GM23338 (cell line): ENCODE measurements around the gene IRF5.

Source experiments
- CREB1 ChIP-seq: fragments of 250-450 bp; sonication (Bioruptor Pico); IDR thresholded peaks from 2 replicates; pipeline ENCODE4 v1.5.0; 2020; ENCODE audit warnings: low read depth, mild to moderate bottlenecking, moderate library complexity
- EZH2 ChIP-seq: fragments of 200-600 bp; sonication (generic); IDR thresholded peaks from one replicate; pipeline ENCODE4 v1.8.0; 2017; ENCODE audit warnings: antibody characterized with exemption, mild to moderate bottlenecking, low read depth; ENCODE audit not compliant: unreplicated experiment
- EZH2phosphoT487 ChIP-seq: fragments of 200-600 bp; sonication (generic); IDR thresholded peaks from one replicate; pipeline ENCODE4 v1.8.1; 2018; ENCODE audit warnings: antibody characterized with exemption; ENCODE audit not compliant: unreplicated experiment
- JUNB ChIP-seq: IDR thresholded peaks from one replicate; pipeline ENCODE4 v1.6.1; 2016; ENCODE audit warnings: antibody characterized with exemption; ENCODE audit not compliant: unreplicated experiment
- NANOG ChIP-seq: IDR thresholded peaks from 2 replicates; pipeline ENCODE4 v1.6.1; 2016; ENCODE audit warnings: antibody characterized with exemption, borderline replicate concordance
- POLR2AphosphoS5 ChIP-seq: IDR thresholded peaks from 2 replicates; pipeline ENCODE4 v1.6.1; 2016; ENCODE audit warnings: antibody characterized with exemption, low read depth
- ZNF114 ChIP-seq: fragments of 250-450 bp; sonication (Bioruptor Pico); IDR thresholded peaks from 2 replicates; pipeline ENCODE4 v1.5.0; 2020; ENCODE audit warnings: mild to moderate bottlenecking, moderate library complexity
- TF ChIP-seq, protein P1 (sequence below), 2 experiments: fragments of 200-600 bp in 1 of 2; sonication (generic) in 1 of 2; conservative IDR thresholded peaks; 2 replicates each; pipeline versions ENCODE4 v1.5.1 to v1.6.1; 2016 to 2017; ENCODE audit warnings: antibody characterized with exemption in 2 of 2, low read depth in 2 of 2, mild to moderate bottlenecking in 2 of 2, moderate library complexity in 1 of 2
- TF ChIP-seq, protein P2 (sequence below): IDR thresholded peaks from one replicate; pipeline ENCODE4 v1.6.1; 2018; ENCODE audit warnings: antibody characterized with exemption; ENCODE audit not compliant: unreplicated experiment
- TF ChIP-seq, protein P3 (sequence below): fragments of 250-450 bp; sonication (Bioruptor Pico); IDR thresholded peaks from 2 replicates; pipeline ENCODE4 v1.5.0; 2020; ENCODE audit warnings: mild to moderate bottlenecking, moderate library complexity
- TF ChIP-seq, protein P4 (sequence below): IDR thresholded peaks from 2 replicates; pipeline ENCODE4 v1.6.1; 2016; ENCODE audit warnings: antibody characterized with exemption

GRCh38 chr7:128890306-128891109 is 47.2 kb upstream of the IRF5 start:
- peak; percentile 20 for TF ChIP-seq EZH2
- TF ChIP-seq, protein P1, sequence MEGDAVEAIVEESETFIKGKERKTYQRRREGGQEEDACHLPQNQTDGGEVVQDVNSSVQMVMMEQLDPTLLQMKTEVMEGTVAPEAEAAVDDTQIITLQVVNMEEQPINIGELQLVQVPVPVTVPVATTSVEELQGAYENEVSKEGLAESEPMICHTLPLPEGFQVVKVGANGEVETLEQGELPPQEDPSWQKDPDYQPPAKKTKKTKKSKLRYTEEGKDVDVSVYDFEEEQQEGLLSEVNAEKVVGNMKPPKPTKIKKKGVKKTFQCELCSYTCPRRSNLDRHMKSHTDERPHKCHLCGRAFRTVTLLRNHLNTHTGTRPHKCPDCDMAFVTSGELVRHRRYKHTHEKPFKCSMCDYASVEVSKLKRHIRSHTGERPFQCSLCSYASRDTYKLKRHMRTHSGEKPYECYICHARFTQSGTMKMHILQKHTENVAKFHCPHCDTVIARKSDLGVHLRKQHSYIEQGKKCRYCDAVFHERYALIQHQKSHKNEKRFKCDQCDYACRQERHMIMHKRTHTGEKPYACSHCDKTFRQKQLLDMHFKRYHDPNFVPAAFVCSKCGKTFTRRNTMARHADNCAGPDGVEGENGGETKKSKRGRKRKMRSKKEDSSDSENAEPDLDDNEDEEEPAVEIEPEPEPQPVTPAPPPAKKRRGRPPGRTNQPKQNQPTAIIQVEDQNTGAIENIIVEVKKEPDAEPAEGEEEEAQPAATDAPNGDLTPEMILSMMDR (conservative IDR thresholded peaks at IDR 0.05; ENCODE audit: low read depth in 2 of 2) = no peak
- TF ChIP-seq, protein P2, sequence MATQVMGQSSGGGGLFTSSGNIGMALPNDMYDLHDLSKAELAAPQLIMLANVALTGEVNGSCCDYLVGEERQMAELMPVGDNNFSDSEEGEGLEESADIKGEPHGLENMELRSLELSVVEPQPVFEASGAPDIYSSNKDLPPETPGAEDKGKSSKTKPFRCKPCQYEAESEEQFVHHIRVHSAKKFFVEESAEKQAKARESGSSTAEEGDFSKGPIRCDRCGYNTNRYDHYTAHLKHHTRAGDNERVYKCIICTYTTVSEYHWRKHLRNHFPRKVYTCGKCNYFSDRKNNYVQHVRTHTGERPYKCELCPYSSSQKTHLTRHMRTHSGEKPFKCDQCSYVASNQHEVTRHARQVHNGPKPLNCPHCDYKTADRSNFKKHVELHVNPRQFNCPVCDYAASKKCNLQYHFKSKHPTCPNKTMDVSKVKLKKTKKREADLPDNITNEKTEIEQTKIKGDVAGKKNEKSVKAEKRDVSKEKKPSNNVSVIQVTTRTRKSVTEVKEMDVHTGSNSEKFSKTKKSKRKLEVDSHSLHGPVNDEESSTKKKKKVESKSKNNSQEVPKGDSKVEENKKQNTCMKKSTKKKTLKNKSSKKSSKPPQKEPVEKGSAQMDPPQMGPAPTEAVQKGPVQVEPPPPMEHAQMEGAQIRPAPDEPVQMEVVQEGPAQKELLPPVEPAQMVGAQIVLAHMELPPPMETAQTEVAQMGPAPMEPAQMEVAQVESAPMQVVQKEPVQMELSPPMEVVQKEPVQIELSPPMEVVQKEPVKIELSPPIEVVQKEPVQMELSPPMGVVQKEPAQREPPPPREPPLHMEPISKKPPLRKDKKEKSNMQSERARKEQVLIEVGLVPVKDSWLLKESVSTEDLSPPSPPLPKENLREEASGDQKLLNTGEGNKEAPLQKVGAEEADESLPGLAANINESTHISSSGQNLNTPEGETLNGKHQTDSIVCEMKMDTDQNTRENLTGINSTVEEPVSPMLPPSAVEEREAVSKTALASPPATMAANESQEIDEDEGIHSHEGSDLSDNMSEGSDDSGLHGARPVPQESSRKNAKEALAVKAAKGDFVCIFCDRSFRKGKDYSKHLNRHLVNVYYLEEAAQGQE = no peak
- TF ChIP-seq POLR2AphosphoS5 = no peak
- no peak for TF ChIP-seq CREB1 (CRISPR knock-in tag)
- TF ChIP-seq EZH2phosphoT487 = no peak
- no peak for TF ChIP-seq ZNF114 (CRISPR knock-in tag)
- TF ChIP-seq, protein P3, sequence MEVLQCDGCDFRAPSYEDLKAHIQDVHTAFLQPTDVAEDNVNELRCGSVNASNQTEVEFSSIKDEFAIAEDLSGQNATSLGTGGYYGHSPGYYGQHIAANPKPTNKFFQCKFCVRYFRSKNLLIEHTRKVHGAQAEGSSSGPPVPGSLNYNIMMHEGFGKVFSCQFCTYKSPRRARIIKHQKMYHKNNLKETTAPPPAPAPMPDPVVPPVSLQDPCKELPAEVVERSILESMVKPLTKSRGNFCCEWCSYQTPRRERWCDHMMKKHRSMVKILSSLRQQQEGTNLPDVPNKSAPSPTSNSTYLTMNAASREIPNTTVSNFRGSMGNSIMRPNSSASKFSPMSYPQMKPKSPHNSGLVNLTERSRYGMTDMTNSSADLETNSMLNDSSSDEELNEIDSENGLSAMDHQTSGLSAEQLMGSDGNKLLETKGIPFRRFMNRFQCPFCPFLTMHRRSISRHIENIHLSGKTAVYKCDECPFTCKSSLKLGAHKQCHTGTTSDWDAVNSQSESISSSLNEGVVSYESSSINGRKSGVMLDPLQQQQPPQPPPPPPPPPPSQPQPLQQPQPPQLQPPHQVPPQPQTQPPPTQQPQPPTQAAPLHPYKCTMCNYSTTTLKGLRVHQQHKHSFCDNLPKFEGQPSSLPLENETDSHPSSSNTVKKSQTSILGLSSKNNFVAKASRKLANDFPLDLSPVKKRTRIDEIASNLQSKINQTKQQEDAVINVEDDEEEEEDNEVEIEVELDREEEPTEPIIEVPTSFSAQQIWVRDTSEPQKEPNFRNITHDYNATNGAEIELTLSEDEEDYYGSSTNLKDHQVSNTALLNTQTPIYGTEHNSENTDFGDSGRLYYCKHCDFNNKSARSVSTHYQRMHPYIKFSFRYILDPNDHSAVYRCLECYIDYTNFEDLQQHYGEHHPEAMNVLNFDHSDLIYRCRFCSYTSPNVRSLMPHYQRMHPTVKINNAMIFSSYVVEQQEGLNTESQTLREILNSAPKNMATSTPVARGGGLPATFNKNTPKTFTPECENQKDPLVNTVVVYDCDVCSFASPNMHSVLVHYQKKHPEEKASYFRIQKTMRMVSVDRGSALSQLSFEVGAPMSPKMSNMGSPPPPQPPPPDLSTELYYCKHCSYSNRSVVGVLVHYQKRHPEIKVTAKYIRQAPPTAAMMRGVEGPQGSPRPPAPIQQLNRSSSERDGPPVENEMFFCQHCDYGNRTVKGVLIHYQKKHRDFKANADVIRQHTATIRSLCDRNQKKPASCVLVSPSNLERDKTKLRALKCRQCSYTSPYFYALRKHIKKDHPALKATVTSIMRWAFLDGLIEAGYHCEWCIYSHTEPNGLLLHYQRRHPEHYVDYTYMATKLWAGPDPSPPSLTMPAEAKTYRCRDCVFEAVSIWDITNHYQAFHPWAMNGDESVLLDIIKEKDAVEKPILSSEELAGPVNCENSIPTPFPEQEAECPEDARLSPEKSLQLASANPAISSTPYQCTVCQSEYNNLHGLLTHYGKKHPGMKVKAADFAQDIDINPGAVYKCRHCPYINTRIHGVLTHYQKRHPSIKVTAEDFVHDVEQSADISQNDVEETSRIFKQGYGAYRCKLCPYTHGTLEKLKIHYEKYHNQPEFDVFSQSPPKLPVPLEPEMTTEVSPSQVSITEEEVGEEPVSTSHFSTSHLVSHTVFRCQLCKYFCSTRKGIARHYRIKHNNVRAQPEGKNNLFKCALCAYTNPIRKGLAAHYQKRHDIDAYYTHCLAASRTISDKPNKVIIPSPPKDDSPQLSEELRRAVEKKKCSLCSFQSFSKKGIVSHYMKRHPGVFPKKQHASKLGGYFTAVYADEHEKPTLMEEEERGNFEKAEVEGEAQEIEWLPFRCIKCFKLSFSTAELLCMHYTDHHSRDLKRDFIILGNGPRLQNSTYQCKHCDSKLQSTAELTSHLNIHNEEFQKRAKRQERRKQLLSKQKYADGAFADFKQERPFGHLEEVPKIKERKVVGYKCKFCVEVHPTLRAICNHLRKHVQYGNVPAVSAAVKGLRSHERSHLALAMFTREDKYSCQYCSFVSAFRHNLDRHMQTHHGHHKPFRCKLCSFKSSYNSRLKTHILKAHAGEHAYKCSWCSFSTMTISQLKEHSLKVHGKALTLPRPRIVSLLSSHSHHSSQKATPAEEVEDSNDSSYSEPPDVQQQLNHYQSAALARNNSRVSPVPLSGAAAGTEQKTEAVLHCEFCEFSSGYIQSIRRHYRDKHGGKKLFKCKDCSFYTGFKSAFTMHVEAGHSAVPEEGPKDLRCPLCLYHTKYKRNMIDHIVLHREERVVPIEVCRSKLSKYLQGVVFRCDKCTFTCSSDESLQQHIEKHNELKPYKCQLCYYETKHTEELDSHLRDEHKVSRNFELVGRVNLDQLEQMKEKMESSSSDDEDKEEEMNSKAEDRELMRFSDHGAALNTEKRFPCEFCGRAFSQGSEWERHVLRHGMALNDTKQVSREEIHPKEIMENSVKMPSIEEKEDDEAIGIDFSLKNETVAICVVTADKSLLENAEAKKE = no peak
- no peak for TF ChIP-seq JUNB
- TF ChIP-seq NANOG = no peak
- TF ChIP-seq, protein P4, sequence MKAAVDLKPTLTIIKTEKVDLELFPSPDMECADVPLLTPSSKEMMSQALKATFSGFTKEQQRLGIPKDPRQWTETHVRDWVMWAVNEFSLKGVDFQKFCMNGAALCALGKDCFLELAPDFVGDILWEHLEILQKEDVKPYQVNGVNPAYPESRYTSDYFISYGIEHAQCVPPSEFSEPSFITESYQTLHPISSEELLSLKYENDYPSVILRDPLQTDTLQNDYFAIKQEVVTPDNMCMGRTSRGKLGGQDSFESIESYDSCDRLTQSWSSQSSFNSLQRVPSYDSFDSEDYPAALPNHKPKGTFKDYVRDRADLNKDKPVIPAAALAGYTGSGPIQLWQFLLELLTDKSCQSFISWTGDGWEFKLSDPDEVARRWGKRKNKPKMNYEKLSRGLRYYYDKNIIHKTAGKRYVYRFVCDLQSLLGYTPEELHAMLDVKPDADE = no peak
